Activated CD8-positive, alpha-beta memory T cell treated with anti-CD3 and anti-CD28 coated beads for 24 hours (primary cell): Measurements from ENCODE around the gene NELFB.

Experiments used
- DNase-seq: peaks from one replicate; pipeline ENCODE4 v3.0.0-alpha.2; 2020

The NELFB gene

GRCh38 chr9:137316012-137316981, 61.2 kb downstream of the NELFB start:
- DNase-seq = peak; percentile 64

DNA sequence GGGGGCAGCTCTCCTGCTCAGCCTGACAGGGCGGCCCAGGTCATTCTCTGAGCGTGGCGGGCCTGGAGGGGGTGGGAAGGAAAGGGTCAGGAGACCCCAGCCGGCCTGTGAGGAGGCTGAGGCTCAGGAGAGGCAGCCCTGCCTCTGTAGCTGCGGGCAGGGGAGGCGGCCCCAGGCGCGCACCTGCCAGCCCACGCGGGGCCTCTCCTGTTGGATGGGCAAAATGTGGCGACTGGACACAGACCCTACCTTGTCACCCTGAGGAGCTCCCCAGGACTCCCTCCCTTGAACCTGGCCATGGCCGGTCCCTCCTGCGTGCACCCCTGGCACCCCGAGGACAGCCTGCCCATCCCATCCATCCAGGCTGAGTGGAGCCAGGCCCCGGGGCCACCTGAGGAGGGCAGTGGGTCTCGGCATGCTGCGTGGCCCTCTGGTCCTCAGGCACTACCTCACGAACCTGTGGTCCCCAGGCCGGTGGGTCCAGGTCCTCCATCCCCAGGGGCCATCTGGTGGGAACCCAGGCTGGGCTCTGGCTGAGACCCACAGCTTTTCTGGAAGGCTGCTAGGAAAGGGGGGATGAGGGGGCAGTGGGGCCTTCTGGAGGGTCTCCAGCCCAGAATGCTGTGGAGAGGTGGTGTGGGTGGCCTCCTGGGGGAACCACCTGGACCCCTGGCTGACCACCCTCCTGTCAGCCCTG, 62.0 kb downstream of the NELFB start:
- DNase-seq = peak; percentile 55

DNA sequence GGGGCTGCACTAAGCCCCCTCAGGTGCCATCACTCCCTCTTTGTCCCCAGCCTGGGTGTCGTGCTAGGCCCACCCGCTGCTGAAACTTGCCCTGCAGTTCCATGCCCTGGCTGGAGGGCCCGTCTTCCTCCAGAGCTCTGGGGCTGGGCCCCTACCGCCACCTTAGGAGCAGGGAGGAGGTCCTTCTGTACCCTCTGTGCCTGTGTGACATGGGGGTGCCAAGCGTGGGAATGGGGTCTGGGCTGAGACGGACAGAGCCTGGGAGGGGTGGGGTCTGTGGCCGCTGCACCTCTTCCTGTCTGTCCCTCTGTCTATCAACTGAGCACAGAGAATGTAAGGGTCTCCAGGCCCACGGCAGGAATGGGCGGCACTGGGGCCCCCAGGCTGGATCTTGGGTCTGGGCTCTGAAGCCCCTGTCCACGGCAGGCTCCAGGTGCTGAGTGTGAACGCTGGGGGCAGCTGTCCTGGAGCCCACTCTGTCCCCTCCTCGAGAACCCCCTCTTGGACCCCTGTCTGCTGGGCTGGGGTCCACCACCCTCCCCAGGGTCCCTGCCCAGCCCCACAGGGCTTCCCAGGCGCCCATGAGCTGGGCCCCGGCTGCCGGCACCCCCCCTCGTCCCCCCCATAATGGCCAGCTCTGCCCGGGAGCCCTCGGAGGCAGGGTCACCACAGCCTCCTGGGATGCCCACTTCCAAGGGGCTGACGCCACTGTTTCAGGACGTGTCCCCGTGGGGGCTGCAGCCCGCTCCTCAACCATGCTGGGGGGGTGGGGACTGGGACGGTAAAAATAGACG, 62.8 kb downstream of the NELFB start:
- no peak for DNase-seq

- DNase-seq = no peak
These were observed 63.5 kb downstream of the NELFB start for GRCh38 chr9:137318602-137319001.

DNA sequence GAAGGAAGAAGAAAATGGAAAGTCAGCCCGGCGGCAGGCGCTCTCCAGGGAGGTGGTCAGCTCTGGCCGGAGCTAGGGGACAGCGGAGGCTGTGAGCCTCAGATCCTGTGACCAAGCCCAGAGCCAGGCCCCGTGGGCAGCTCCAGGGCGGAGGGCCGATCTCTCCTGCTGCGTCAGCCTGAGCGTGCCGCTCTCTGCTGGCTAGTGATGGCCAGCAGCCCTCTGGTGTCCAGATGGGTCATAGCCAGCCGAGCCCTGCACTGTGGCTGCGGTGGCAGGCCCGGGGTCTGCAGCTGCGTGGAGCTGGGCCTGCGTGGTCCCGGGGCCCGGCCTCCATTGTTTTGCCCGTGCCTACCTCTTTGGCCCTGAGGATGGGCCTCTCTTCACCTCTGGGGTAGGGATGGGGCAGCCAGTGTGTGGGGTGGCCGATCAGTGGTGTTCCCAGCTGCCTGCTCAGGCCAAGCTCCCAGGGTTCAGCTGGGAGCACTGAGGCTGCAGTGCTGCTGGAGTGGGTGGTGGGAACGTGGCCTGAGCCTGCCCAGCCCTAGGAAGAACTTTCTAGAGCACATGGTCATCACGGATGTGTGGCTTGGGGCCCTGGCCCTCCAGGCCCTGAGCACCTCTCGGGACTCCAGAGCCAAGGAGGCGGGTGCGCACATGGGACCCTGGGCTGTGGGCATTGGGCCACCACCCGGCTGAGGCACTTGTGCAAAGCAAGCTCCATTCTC, 64.0 kb downstream of the NELFB start:
- no peak for DNase-seq

DNA sequence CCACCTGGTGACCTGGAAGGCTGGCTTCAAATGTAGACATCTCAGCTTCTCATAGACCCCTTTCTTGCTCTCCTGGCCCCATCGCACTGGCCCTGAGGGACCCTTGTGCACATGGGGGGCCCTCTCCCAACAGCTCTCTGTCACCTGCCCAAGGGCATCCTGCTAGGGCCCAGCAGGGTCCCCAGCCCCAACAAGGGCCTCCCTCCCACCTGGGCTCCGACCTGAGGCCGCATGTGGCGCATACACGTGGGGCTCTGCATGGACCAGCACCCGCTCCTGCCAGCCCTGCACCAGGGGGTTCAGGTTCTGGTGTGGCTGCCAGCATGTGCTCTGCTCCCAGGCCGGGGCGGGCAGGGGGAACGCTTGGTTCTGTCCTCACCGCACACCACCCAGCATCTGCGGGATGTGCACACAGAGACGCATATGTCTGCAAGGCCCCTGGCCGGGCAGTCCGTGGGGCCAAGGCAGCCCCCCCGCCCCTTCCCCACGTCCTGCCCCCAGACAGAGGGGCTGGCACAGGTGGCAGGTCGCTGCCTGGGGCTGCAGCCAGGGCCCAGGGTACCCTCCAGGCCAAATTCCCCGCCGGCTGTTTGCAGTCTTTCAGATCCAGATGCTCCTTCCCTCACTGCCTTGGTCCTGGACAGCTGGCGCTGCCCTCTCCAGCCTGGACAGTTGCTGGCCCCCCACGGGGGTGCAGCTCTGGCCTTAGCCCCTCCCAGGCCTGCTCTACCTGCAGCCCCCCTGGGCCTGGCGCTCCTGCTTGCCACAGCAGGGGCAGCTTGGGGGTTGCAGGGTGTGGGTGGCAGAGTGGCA, 64.8 kb downstream of the NELFB start:
- peak; percentile 53 for DNase-seq

GRCh38 chr9:137320555-137321384, 65.6 kb downstream of the NELFB start:
- DNase-seq = peak; percentile 68

DNA sequence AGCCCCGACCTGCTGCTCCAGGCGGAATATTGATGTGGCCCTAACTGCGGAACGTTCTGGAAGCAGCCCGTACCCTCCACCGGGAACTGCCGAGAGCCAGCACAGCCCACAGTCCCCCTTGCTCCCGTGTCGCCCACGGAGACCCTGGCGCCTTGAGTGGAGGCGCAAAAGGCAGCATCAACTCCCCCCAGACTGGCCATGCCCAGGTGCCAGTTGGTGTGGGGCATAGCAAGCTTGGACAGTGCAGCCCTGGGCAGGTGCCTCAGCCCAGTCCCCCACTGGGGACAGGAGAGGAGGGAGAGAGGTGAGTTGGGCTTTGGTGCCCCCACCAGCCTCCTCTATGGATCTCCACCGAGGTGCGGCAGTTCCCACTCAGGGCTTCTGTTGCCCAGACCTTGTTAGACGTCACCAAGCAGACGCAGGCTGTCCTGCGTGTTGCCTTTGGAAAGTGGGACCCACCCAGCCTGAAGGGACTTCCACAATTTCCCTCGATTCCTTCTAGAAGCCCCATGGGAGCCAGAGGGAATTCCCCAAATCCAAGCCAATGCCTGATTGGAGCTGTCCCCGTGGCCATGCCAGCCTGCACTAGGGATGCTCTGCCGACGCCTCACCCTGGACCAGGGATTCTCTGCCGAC, 66.7 kb downstream of the NELFB start:
- DNase-seq = no peak
